Measurements from ENCODE around the gene TYR.
A peak's percentile ranks its signal among the peaks of the same experiment; 100 is the strongest.
"Not testable (repeated sequence)": the region's sequence is repeated elsewhere in the genome, so short reads cannot be mapped to it uniquely, and the experiment has no call there.

The TYR gene

DNA sequence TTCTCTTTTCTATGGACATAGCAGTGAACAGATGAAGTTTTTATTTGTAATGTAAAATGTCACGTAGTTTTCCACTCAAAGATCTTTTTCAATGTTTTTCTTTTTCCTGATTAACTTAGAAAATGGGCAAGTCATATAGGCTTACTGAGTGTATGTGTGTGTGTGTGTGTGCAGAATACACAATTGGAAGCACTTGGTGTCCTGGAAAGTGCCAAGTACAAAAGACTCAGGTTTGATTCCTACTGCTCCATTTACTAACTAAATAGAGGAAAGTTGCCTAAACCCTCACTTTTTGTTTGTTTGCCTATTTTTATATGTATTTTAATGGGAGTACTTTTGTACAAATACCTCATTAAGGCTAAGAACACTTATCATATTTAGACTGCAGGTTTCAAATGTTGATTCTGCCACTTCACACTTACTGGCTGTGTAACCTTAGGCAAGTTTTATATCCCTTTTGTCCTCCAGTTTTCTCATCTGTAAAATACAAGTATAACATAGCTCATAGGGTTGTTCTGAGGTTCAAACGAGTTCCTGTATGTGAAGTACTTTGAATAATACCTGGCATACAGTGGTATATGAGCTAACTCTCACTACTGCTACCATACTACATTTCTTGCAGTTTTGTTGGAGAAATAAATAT is 90.1 kb downstream of the TYR start:
- TF ChIP-seq CTCF (conservative IDR thresholded peaks at IDR 0.05; ENCODE audit: low read length) = no peak
- DNase-seq (ENCODE audit: low read depth) = no peak
- no peak overlapping the region for H3K4me3 ChIP-seq (ENCODE audit: low read length)

DNA sequence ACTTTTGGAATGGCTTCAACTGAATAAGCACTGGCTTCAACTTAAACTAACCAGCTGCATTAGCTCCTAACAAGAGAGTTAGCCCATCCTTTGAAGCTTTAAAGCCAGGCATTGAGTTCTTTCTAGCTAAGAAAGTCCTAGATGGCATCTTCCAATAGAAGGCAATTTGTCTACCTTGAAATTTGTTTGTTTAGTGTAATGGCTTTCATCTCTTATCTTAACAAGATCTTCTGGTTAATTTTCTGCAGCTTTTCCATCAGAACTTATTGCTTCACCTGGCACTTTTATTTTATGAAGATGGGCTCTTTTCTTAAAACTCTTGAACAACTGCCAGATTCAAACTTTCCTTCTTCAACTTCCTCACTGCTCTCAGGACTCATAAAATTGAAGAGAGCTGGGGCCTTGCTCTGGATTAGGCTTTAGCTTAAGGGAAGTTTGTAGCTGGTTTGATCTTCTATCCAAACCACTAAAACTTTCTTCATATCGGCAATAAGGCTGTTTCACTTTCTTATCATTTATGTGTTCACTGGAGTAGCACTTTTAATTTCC is 94.9 kb downstream of the TYR start:
- not testable (repeated sequence) for H3K4me3 ChIP-seq (ENCODE audit: low read length); DNase-seq (ENCODE audit: low read depth)

- DNase-seq (ENCODE audit: low read depth); H3K4me3 ChIP-seq (ENCODE audit: low read length): not testable (repeated sequence)
Observed at GRCh38 chr11:89273220-89273619, 95.5 kb downstream of the TYR start.

- DNase-seq (ENCODE audit: low read depth) = no peak
- no peak for TF ChIP-seq CTCF (conservative IDR thresholded peaks at IDR 0.05; ENCODE audit: low read length)
- no peak overlapping the region for H3K4me3 ChIP-seq (ENCODE audit: low read length)
Observed at GRCh38 chr11:89275966-89276365, 98.3 kb downstream of the TYR start.

GRCh38 chr11:89279176-89279575 is 101.5 kb downstream of the TYR start:
- no peak for TF ChIP-seq CTCF (conservative IDR thresholded peaks at IDR 0.05; ENCODE audit: low read length)
- no peak for DNase-seq (ENCODE audit: low read depth)
- H3K4me3 ChIP-seq (ENCODE audit: low read length) = no peak overlapping the region

DNA sequence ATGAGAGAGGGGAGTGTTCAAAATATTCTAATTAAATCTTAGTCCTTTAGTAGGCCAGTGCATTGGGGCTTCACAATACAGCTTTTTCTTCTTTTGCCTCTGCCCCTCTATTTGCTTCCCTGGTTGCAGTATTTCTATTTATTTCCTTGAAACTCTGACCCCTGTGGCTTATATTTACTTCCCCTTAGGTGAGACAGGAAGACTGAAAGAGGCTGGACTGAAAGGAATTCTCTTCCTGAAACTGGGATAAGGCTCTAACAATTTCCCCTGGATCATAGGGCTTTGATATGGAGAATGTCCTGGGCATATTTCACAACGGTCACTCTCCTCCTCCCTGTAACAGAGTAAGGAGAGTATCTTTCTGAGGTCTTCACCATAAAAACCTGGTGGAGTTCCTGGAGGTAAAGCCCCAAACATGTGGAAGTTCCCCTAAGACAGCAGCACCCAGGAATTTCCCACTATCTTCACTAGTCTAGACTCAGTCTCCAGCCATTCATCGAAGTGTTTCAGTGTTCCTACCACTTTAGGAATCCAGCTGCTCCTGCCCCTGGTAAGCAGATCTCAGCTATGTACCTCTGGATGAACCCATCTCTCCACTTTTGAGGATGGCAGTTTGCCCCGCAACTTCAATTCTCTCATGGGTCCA is 103.5 kb downstream of the TYR start:
- H3K4me3 ChIP-seq (ENCODE audit: low read length) = not testable (repeated sequence)

DNA sequence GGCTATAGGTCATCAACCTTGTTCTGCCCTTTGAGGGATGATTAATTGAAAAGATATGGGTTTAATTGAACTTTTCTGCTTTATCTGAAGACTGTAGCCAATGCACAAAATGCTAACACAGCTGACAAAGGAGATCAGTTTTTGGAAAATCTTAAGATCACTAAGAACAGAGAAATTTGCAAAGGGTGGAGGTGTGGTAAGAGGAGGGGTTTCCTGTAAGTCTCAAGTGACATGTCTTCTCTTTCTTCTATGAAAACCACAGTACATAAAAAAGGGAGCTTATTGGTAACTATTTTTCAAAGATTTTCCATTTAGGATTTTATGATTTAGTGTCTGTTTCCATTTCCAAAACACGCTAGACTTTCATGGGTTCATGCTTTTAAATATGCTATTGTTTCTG is 108.9 kb downstream of the TYR start:
- not testable (repeated sequence) for DNase-seq (ENCODE audit: low read depth)

More for the DNA sequence above, 103.5 kb downstream of the TYR start:
- DNase-seq (ENCODE audit: low read depth) = not testable (repeated sequence)

GRCh38 chr11:89288004-89288403 is 110.3 kb downstream of the TYR start:
- not testable (repeated sequence) for H3K4me3 ChIP-seq (ENCODE audit: low read length); DNase-seq (ENCODE audit: low read depth)

More for the DNA sequence above, 108.9 kb downstream of the TYR start:
- H3K4me3 ChIP-seq (ENCODE audit: low read length) = not testable (repeated sequence)

DNA sequence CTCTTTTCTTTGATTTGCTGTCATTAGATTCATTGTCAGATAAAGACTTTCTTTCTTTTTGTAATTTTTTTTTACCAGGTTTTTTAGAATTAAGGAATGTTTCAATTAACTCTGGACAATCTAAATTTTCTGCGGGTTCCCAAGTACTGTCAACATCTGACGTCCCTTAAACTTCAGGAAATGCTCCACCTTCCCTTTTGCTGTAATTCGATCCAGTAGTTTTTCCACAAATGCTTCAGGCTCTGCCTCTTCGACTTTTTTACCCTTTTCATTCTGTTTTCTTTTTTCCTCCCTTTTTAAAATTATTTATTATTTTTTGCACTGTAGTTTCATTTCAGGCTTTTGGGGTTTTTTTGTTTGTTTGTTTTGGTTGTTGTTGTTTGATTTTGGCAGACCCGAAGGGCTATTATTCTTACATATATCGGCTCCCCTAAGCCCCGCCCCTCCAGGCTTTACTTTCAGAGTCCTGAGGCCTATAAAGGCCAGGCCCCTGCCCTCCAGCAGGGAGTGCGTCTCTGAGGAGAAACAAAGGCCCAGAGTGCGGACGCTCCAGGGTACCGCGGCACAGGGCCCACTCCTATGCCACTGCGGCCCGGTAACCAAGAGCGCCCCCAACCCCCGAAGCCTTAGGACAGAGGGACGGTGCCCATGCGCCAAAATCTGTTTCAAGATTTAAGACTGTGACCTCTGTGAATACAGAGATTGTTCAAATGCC is 116.4 kb downstream of the TYR start:
- no peak for TF ChIP-seq CTCF (conservative IDR thresholded peaks at IDR 0.05; ENCODE audit: low read length)
- DNase-seq (ENCODE audit: low read depth) = peak; percentile 11
- H3K4me3 ChIP-seq (ENCODE audit: low read length) = peak overlapping the region; percentile 38

DNA sequence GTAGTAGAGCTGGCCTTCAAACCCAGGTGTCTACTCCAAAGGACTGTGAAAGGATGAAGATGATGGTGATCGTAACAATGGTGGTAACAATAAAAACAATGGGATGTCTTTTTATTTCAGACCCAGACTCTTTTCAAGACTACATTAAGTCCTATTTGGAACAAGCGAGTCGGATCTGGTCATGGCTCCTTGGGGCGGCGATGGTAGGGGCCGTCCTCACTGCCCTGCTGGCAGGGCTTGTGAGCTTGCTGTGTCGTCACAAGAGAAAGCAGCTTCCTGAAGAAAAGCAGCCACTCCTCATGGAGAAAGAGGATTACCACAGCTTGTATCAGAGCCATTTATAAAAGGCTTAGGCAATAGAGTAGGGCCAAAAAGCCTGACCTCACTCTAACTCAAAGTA is 117.3 kb downstream of the TYR start:
- not testable (repeated sequence) for H3K4me3 ChIP-seq (ENCODE audit: low read length); DNase-seq (ENCODE audit: low read depth)

- not testable (repeated sequence) for DNase-seq (ENCODE audit: low read depth); H3K4me3 ChIP-seq (ENCODE audit: low read length)
Observed at GRCh38 chr11:89303029-89303428, 125.4 kb downstream of the TYR start.

- not testable (repeated sequence) for DNase-seq (ENCODE audit: low read depth); H3K4me3 ChIP-seq (ENCODE audit: low read length)
Observed at GRCh38 chr11:89308272-89308671, 130.6 kb downstream of the TYR start.

DNA sequence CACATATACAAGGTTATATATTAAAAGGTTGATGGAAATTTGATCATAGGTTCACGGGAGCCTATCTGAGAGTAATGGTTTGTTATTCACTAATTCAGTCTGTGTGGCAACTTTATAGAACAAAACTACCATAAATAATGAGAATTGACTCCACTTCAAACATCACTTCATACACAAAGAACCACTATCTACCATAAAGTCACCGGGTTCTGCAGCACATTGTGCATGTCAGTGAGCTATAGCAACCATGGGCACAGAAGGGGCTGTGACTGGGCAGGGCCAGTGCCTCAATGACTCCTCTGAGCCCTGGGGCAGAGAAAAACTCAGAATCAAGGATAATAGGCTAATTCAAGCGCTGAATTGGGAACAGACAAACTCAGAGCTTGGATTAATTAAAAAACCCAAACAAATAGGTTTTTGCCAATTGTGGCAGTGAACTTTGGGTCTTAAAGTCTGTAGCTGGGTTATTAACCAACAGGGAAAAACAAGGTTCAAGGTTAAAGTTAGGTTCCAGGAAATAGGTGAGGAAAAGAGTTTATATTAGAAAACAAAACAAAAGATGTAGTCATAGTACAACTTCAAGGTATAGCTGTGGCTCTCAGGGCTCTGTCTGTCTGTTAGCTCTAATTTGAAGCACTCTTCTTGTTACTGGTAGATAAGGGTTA is 131.8 kb downstream of the TYR start:
- not testable (repeated sequence) for DNase-seq (ENCODE audit: low read depth); H3K4me3 ChIP-seq (ENCODE audit: low read length)

- not testable (repeated sequence) for H3K4me3 ChIP-seq (ENCODE audit: low read length); DNase-seq (ENCODE audit: low read depth)
Observed at GRCh38 chr11:89310607-89311006, 132.9 kb downstream of the TYR start.

Measured in AG10803 (cell line).